ENCODE results near the gene PDZD2. TPM values are rescaled to one million over a fixed set of nuclear protein-coding genes. Genes with fewer than 3 reads are reported as not detected.

PDZD2 gene
- total and polyA plus RNA-seq, 2 donors (not counting 3 experiments of a cell fraction or from before 2014, with no cell fraction given), result 0.66 to 6.9 TPM

GRCh38 chr5:31984691-31985090 is 345.8 kb downstream of the PDZD2 start:
- no peaks in the 10 kb centered on the region for H3K36me3 ChIP-seq (ENCODE audit: control insufficient read depth in 2 of 2, extremely low read depth in 1 of 2, insufficient read depth in 2 of 2, low read length in 2 of 2)
- intact Hi-C loops (cut with micrococcal nuclease) (loop anchor here (5.0 kb wide), 1 partner anchor 373 kb away; no protein-coding TSS in a partner anchor), dilution Hi-C loops (cut with MboI; ENCODE audit: extremely low pct_ligation_motif_present, low sequenced_read_pairs) (no loop called here)
- no peaks in the 10 kb centered on the region for H3K9me1 ChIP-seq (replicated peaks; ENCODE audit: control insufficient read depth, extremely low read depth, insufficient read depth, low read length)
- H3K9me3 ChIP-seq (replicated peaks; ENCODE audit: control insufficient read depth, insufficient read depth, low read length), result no peaks in the 10 kb centered on the region
- FAIRE-seq, result no peak
- no peaks in the 10 kb centered on the region for H4K20me1 ChIP-seq (replicated peaks; ENCODE audit: control insufficient read depth, extremely low read depth, insufficient read depth, low read length)
- BruUV-seq (replicated peaks), result no TSS peak
- no peak overlapping the region for H2AFZ ChIP-seq (ENCODE audit: low read depth, low read length)
- ChIA-PET CTCF (interaction anchor here (1.3 to 1.9 kb wide), 2 partner anchors 11 to 16 kb away, joined by 3 to 5 read pairs; no protein-coding TSS in a partner anchor), POLR2A (no interaction called here)
- no peaks in the 10 kb centered on the region for H3K79me2 ChIP-seq (ENCODE audit: control insufficient read depth, insufficient read depth, low read length)
- no peaks in the 10 kb centered on the region for H3K4me1 ChIP-seq (ENCODE audit: control insufficient read depth, extremely low read depth, insufficient read depth, low read length)
- no peak overlapping the region for H3K4me3 ChIP-seq (replicated peaks in 1 of 3; ENCODE audit: insufficient read depth in 1 of 3, low read depth in 1 of 3, low read length in 3 of 3)
- no peak overlapping the region for H3K4me2 ChIP-seq (ENCODE audit: insufficient read depth, low read length)
- no peak for DNase-seq (ENCODE audit: low read depth, low spot score)
- no peak for TF ChIP-seq GATA2 (IDR thresholded peaks at IDR 0.05; ENCODE audit: insufficient read depth, insufficient read length, low read depth, low read length)
- no peak for TF ChIP-seq FOS (IDR thresholded peaks at IDR 0.05; ENCODE audit: borderline replicate concordance, insufficient read depth, low read length)
- no peak for TF ChIP-seq JUN (IDR thresholded peaks at IDR 0.05; ENCODE audit: borderline replicate concordance, insufficient read depth, insufficient read length, low read depth)
- no peak for TF ChIP-seq CTCF (IDR thresholded peaks at IDR 0.05; ENCODE audit: extremely low read depth in 1 of 2, insufficient read depth in 1 of 2, low read depth in 1 of 2, low read length in 2 of 2)
- TF ChIP-seq MYC (IDR thresholded peaks at IDR 0.05; ENCODE audit: low read depth, low read length), result no peak
- TF ChIP-seq MAX (IDR thresholded peaks at IDR 0.05; ENCODE audit: insufficient read depth, insufficient read length), result no peak
- TF ChIP-seq POLR2AphosphoS5 (IDR thresholded peaks at IDR 0.05; ENCODE audit: insufficient read depth, low read depth, low read length), result no peak
- no peak for TF ChIP-seq EZH2 (IDR thresholded peaks at IDR 0.05; ENCODE audit: borderline replicate concordance, low read depth, low read length, severe bottlenecking)
- TF ChIP-seq POLR2A (IDR thresholded peaks at IDR 0.05; ENCODE audit: low read depth, low read length), result no peak
- H3K27me3 ChIP-seq (ENCODE audit: control insufficient read depth in 2 of 2, insufficient read depth in 2 of 2, low read length in 2 of 2), result no peaks in the 10 kb centered on the region
- no peak overlapping the region for H3K9ac ChIP-seq (replicated peaks; ENCODE audit: extremely low read depth, insufficient read depth, low read length)
- no peak overlapping the region for H3K27ac ChIP-seq (ENCODE audit: insufficient read depth, low read depth, low read length)

All from endothelial cell of umbilical vein (primary cell).